Psoas muscle (tissue), 8 donors: ENCODE data around the gene CD2BP2. TPM values are rescaled to one million over a fixed set of nuclear protein-coding genes. Genes with fewer than 3 reads are reported as not detected.
A peak's percentile ranks its signal among the peaks of the same experiment; 100 is the strongest.

Source experiments
- ATAC-seq, 4 donors: fragments of 200-7000 bp; cut with Tn5 transposase; one replicate each; pipeline ENCODE4 v1.9.1; 2020; ENCODE audit warnings: moderate library complexity in 3 of 4, mild to moderate bottlenecking in 2 of 4
- DNase-seq, 2 donors: peaks; one replicate each; pipeline ENCODE4 v3.0.0-alpha.2; 2020
- H3K27ac ChIP-seq: fragments of 200-600 bp; one replicate; pipeline ENCODE4 v1.8.0; 2022
- H3K27me3 ChIP-seq, 3 donors: fragments of 200-600 bp in 1 of 3; one replicate each; pipeline versions ENCODE4 v1.6.1 to v1.8.0; 2013 to 2022; ENCODE audit warnings: low read length in 2 of 3, mild to moderate bottlenecking in 2 of 3, moderate library complexity in 1 of 3; ENCODE audit not compliant: insufficient read depth in 3 of 3
- H3K36me3 ChIP-seq, 2 donors: fragments of 200-600 bp in 1 of 2; one replicate each; pipeline versions ENCODE4 v1.6.1 to v1.8.0; 2013 to 2022; ENCODE audit warnings: low read depth in 1 of 2, mild to moderate bottlenecking in 1 of 2, moderate library complexity in 1 of 2; ENCODE audit not compliant: insufficient read depth in 1 of 2
- H3K4me1 ChIP-seq: fragments of 200-600 bp; one replicate; pipeline ENCODE4 v1.8.0; 2022
- H3K4me3 ChIP-seq: fragments of 200-600 bp; one replicate; pipeline ENCODE4 v1.8.0; 2022; ENCODE audit warnings: mild to moderate bottlenecking
- H3K9me3 ChIP-seq: fragments of 200-600 bp; one replicate; pipeline ENCODE4 v1.8.0; 2022
- WGBS, 3 donors: extraction: QIAGEN DNeasy Blood & Tissue Kit; methylation state at CpG; one replicate each; pipeline versions ENCODE4 v1.1.6 to v1.1.7; 2013; 5-methylcytosine and 5-hydroxymethylcytosine counted together
- intact Hi-C, 2 donors: fragments of 100-400 bp; cut with DNase I; formaldehyde crosslinking; loops; one replicate each; pipeline versions ENCODE4 v1.11.0 to v1.14.2; 2022
- polyA plus RNA-seq, 3 donors: library from polyadenylated mRNA; stranded (reverse); fragments of 200-250 nt; gene quantifications; one replicate each; pipeline ENCODE4 v1.2.3, GENCODE V29; 2013
- total RNA-seq, 4 donors: library from RNA; stranded (reverse); fragmentation: NEBNext Ultra II Directional in 2 of 4; extraction: Animal tissue kit (Norgen Biotek cat#: 25700) in 2 of 4; gene quantifications; one replicate each; pipeline versions ENCODE4 v1.2.1 to v1.2.4, GENCODE V29; 2021 to 2023
- TF ChIP-seq, protein P1 (sequence below): fragments of 200-600 bp; IDR thresholded peaks from one replicate; pipeline ENCODE4 v1.8.0; 2022; ENCODE audit warnings: antibody characterized with exemption
- donor health status: healthy with polysubstance abuse.
- donor health status: DM: no; HTN: no; CAD: no; lungs with moderate emphysema.
- donor health status: Bipolar disorder and iron deficiency.
- donor health status: healthy.
- donor health status: DM: yes; HTN: yes; CAD: no.
- donor health status: DM: no; HTN: no; CAD: no.
- donor health status: DM: no; HTN: no; CAD: no.
- donor health status: DM: yes; HTN: yes; CAD: no.

Gene CD2BP2
- total and polyA plus RNA-seq, 7 donors = 31.0 to 65.0 (median 55.6) TPM

DNA sequence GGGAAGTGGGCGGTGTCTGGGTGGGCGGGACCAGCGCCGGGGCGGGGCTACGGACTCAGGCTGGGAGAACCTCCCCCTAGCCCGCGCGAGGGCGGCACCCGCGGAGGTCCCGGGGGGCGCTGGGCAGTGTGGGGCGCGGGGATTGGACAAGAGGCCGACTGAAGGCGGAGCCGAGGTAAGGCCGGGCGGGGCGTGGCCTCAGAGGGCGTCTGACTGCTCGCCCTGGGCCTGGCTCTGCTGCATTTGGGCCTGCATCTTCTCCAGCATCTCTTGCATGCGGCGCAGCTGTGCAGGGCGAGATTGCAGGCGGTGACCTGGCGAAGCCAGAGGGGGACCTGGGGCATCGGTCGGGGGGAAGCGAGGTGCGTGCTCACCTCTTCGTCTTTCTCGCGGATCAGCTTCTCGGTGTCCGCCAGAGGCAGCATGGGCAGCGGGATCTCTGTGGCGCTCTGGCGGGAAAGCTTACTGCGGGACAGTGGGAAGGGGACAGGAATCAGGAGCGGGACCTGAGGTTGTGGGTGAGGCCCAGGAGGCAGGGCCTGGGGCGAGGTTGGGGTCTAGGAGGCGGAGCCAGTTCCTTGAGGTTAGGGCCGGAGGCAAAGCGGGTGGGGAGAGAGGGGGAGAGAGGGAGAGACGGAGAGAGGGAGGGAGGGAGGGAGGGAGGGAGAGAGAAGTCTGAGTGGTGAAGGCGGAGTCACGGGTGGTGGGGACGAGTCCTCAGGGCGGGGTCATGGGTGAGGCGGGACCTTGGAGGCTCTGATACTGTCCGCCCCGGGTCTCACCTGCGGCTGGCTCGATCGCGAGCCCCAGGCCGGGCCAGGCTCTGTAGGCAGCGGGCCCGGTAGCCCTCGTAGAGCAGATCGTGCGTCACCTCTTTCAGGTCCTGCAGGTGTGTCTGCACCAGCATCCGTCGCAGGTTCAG is 23.4 kb upstream of the CD2BP2 start:
- Histone ChIP-seq H3K4me3 (peak overlapping the region; percentile 71), H3K36me3 (peaks cover 0 to 5% of the 10 kb centered on the region in 2 donors), H3K4me1 (peaks cover 32% of the 10 kb centered on the region), H3K27ac (peak overlapping the region; percentile 97), H3K9me3 (no peaks in the 10 kb centered on the region), H3K27me3 (no peaks in the 10 kb centered on the region)
- WGBS, 3 donors = 1 to 4% (median 1%) methylated on average over 53 to 67 of the region's 67 CpGs
- TF ChIP-seq, protein P1, sequence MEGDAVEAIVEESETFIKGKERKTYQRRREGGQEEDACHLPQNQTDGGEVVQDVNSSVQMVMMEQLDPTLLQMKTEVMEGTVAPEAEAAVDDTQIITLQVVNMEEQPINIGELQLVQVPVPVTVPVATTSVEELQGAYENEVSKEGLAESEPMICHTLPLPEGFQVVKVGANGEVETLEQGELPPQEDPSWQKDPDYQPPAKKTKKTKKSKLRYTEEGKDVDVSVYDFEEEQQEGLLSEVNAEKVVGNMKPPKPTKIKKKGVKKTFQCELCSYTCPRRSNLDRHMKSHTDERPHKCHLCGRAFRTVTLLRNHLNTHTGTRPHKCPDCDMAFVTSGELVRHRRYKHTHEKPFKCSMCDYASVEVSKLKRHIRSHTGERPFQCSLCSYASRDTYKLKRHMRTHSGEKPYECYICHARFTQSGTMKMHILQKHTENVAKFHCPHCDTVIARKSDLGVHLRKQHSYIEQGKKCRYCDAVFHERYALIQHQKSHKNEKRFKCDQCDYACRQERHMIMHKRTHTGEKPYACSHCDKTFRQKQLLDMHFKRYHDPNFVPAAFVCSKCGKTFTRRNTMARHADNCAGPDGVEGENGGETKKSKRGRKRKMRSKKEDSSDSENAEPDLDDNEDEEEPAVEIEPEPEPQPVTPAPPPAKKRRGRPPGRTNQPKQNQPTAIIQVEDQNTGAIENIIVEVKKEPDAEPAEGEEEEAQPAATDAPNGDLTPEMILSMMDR = peak; percentile 17
- ATAC-seq (peak; percentile 78 to 96 (median 89)), DNase-seq (peak; percentile 99)
- intact Hi-C loops = loop anchor here in 1 of 2 donors (2.0 kb wide), 1 partner anchor 16 kb away; the partner anchor contains the start of gene ZNF48

GRCh38 chr16:30377812-30378235 is 22.7 kb upstream of the CD2BP2 start:
- peaks cover 0 to 5% of the 10 kb centered on the region in 2 donors for H3K36me3 ChIP-seq
- H3K27me3 ChIP-seq = no peaks in the 10 kb centered on the region
- H3K4me1 ChIP-seq = peaks cover 36% of the 10 kb centered on the region
- 0 to 1% (median 0%) methylated on average over 32 to 39 of the region's 39 CpGs for WGBS, 3 donors
- intact Hi-C loops = loop anchor here in 1 of 2 donors (2.0 kb wide), 1 partner anchor 17 kb away; the partner anchor contains the start of gene ZNF48
- ATAC-seq (peak; percentile 44 to 77 (median 64)), DNase-seq (peak; percentile 95 to 97)
- no peaks in the 10 kb centered on the region for H3K9me3 ChIP-seq
- TF ChIP-seq, protein P1 = no peak
- peak overlapping the region; percentile 71 for H3K4me3 ChIP-seq
- peak overlapping the region; percentile 97 for H3K27ac ChIP-seq

DNA sequence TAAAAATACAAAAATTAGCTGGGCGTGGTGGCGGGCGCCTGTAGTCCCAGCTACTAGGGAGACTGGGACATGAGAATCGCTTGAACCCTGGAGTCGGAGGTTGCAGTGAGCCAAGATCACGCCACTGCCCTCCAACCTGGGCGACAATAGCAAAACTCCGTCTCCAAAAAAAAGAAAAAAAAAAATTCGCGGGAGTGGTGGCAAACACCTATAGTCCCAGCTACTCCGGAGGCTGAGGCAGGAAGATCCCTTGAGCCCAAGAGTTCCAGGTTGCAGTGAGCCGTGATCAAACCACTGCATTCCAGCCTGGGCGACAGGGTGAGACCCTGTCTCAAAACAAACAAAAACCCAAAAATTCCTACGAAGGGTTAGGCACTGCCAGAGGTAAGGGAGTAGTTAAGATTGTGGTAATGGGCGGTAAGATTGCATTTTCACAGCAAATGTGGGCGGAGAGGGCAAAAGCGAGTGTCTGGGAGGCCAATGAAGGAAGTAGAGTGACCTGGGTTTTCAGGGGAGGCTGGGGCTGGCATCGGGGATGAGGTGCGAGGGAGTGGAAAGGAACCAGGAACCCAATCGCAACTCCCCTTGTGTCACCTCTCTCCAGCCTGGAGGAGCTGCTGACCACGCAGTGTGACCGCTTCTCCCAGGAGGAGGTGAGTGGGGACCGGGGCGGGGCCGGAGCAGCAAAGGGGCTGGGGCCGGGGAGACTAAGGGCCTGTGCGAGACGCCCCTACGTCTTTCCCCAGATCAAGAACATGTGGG is 22.1 kb upstream of the CD2BP2 start:
- no peak for ATAC-seq
- WGBS, 3 donors = 23 to 38% (median 34%) methylated on average over 26 to 29 of the region's 29 CpGs
- peaks cover 42% of the 10 kb centered on the region for H3K4me1 ChIP-seq
- H3K9me3 ChIP-seq = no peaks in the 10 kb centered on the region
- intact Hi-C loops = no loop called here
- TF ChIP-seq, protein P1 = no peak
- H3K36me3 ChIP-seq = peaks cover 0 to 5% of the 10 kb centered on the region in 2 donors
- peak overlapping the region; percentile 71 for H3K4me3 ChIP-seq
- peak overlapping the region; percentile 97 for H3K27ac ChIP-seq
- no peaks in the 10 kb centered on the region for H3K27me3 ChIP-seq
- DNase-seq = no peak

DNA sequence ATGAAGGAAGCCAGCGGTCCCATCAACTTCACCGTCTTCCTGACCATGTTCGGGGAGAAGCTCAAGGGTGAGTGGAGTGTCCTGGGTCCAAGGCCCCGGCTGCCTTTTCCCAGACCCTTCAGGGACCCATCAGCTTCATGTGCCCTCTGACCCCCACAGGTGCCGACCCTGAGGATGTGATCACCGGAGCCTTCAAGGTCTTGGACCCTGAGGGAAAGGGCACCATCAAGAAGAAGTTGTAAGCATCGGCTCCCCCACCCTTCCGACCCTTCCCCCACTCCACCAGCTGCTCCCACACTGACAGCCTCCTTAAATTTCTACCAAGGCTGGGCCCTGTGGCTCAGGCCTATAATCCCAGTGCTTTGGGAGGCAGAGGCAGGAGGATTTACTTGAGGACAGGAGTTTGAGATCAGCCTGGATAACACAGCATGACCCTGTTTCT is 21.4 kb upstream of the CD2BP2 start:
- Histone ChIP-seq H3K4me1 (peaks cover 49% of the 10 kb centered on the region), H3K4me3 (peak overlapping the region; percentile 71), H3K27me3 (no peaks in the 10 kb centered on the region), H3K9me3 (no peaks in the 10 kb centered on the region), H3K27ac (peak overlapping the region; percentile 97), H3K36me3 (peaks cover 0 to 5% of the 10 kb centered on the region in 2 donors)
- DNase-seq (no peak), ATAC-seq (no peak)
- TF ChIP-seq, protein P1 = no peak
- intact Hi-C loops = no loop called here
- 44 to 78% (median 51%) methylated on average over 8 of the region's 8 CpGs for WGBS, 3 donors
